GM12878 (cell line): ENCODE results near the gene SH2D7. TPM values are rescaled to one million over a fixed set of nuclear protein-coding genes. Genes with fewer than 3 reads are reported as not detected.

Source experiments
- ATAC-seq: fragments of 200-7000 bp; cut with Tn5 transposase; 3 replicates; pipeline ENCODE4 v1.9.1; 2020; ENCODE audit warnings: mild to moderate bottlenecking, moderate library complexity
- BruUV-seq: library from RNA; stranded (reverse); fragments of 400-500 nt; replicated peaks from 2 replicates; lab custom pipeline; 2021; lab: Mats Ljungman, UMichigan
- CTCF ChIA-PET: fragments of 300-600 bp; sonication (Branson Sonifier 250); formaldehyde crosslinking; extraction: SDS; loops from one replicate; lab custom pipeline; 2021; ENCODE audit warnings: inconsistent platforms; lab: Yijun Ruan, JAX
- POLR2A ChIA-PET: fragments of 350-600 bp; formaldehyde crosslinking; extraction: SDS; loops from one replicate; lab custom pipeline; 2021; ENCODE audit warnings: inconsistent platforms; lab: Charles Lee
- RAD21 ChIA-PET: fragments of 300-600 bp; sonication (Branson Sonifier 250); formaldehyde crosslinking; loops from one replicate; lab custom pipeline; 2023; ENCODE audit warnings: antibody characterized with exemption; ENCODE audit not compliant: unreplicated experiment; lab: Charles Lee
- SMC1A ChIA-PET: fragments of 300-600 bp; sonication (Branson Sonifier 250); formaldehyde crosslinking; loops from one replicate; lab custom pipeline; 2023; ENCODE audit not compliant: unreplicated experiment, uncharacterized antibody; lab: Charles Lee
- DNase-seq: peaks from one replicate; pipeline ENCODE4 v3.0.0-alpha.2; 2011; ENCODE audit warnings: low read depth, low spot score
- FAIRE-seq: peaks from 3 replicates; lab custom pipeline; 2011; peaks lifted over from hg19 to GRCh38; lab: Jason Lieb, UNC
- H2AFZ ChIP-seq: 2 replicates; pipeline ENCODE4 v1.6.0; 2011; ENCODE audit warnings: low read depth, low read length, control low read depth; ENCODE audit not compliant: control insufficient read depth
- H3K27ac ChIP-seq: 2 replicates; pipeline ENCODE4 v1.5.1; 2011; ENCODE audit warnings: control low read depth; ENCODE audit not compliant: control insufficient read depth, insufficient read depth
- H3K27me3 ChIP-seq, 2 experiments: replicated peaks in 1 of 2; 2 replicates each; pipeline versions ENCODE4 v1.6.0 to v1.6.1; 2011; ENCODE audit warnings: low read length in 1 of 2; ENCODE audit not compliant: control insufficient read depth in 2 of 2, insufficient read depth in 2 of 2
- H3K36me3 ChIP-seq, 2 experiments: 2 replicates each; pipeline ENCODE4 v1.5.1; 2011; ENCODE audit warnings: low read length in 1 of 2; ENCODE audit not compliant: control insufficient read depth in 2 of 2, insufficient read depth in 2 of 2
- H3K4me1 ChIP-seq: 2 replicates; pipeline ENCODE4 v1.6.1; 2011; ENCODE audit warnings: mild to moderate bottlenecking, low read length, moderate library complexity, mixed read lengths; ENCODE audit not compliant: control insufficient read depth, insufficient read depth
- H3K4me2 ChIP-seq: 2 replicates; pipeline ENCODE4 v1.6.0; 2011; ENCODE audit warnings: control low read depth; ENCODE audit not compliant: control insufficient read depth, insufficient read depth
- H3K4me3 ChIP-seq: fragments of 200-600 bp; sonication (generic); 2 replicates; pipeline ENCODE4 v1.5.1; 2016
- H3K79me2 ChIP-seq: 2 replicates; pipeline ENCODE4 v1.6.0; 2011; ENCODE audit warnings: low read length; ENCODE audit not compliant: control insufficient read depth, insufficient read depth
- H3K9ac ChIP-seq: 2 replicates; pipeline ENCODE4 v1.8.0; 2011; ENCODE audit warnings: low read length, control low read depth, mixed read lengths; ENCODE audit not compliant: control insufficient read depth, insufficient read depth
- H3K9me3 ChIP-seq: replicated peaks from 3 replicates; pipeline ENCODE4 v1.5.1; 2011; ENCODE audit warnings: mild to moderate bottlenecking, low read length; ENCODE audit not compliant: control insufficient read depth, insufficient read depth
- H4K20me1 ChIP-seq: 2 replicates; pipeline ENCODE4 v1.6.0; 2011; ENCODE audit not compliant: control insufficient read depth, insufficient read depth
- CEBPB ChIP-seq, 2 experiments: fragments of 150-350 bp in 1 of 2; IDR thresholded peaks; 2 replicates each; pipeline ENCODE4 v1.6.1; 2012 to 2014; ENCODE audit warnings: low read depth in 2 of 2, low read length in 2 of 2, borderline replicate concordance in 1 of 2, inconsistent platforms in 1 of 2
- EZH2 ChIP-seq: IDR thresholded peaks from 2 replicates; pipeline ENCODE4 v1.6.1; 2012; ENCODE audit warnings: low read depth, mild to moderate bottlenecking, control low read depth, inconsistent platforms, low read length, borderline replicate concordance; ENCODE audit not compliant: control insufficient read depth
- NBN ChIP-seq: fragments of 450-650 bp; IDR thresholded peaks from 2 replicates; pipeline ENCODE4 v1.6.1; 2016
- SP1 ChIP-seq: IDR thresholded peaks from one replicate; pipeline ENCODE4 v1.6.1; 2011; ENCODE audit warnings: low read depth, low read length
- ZNF384 ChIP-seq: IDR thresholded peaks from 2 replicates; pipeline ENCODE4 v1.6.1; 2012; ENCODE audit warnings: low read depth, mild to moderate bottlenecking, low read length, improper control_type of control experiment, borderline replicate concordance
- ZSCAN29 ChIP-seq: fragments of 450-650 bp; IDR thresholded peaks from 2 replicates; pipeline ENCODE4 v1.6.1; 2017; ENCODE audit warnings: mild to moderate bottlenecking, moderate library complexity
- WGBS: methylation state at CpG from one replicate; pipeline ENCODE4 v1.1.6; 2016; ENCODE audit warnings: low lambda C conversion rate; ENCODE audit not compliant: insufficient replicate concordance, insufficient coverage; ENCODE audit errors: missing lambda C conversion rate; 5-methylcytosine and 5-hydroxymethylcytosine counted together
- in situ Hi-C: fragments of 300-500 bp; cut with MboI; formaldehyde crosslinking; loops from 9 replicates; pipeline ENCODE4 v1.14.3; 2018; ENCODE audit warnings: mixed read lengths
- intact Hi-C: fragments of 100-400 bp; cut with micrococcal nuclease; formaldehyde crosslinking; loops from one replicate; pipeline ENCODE4 v1.14.2; 2022; ENCODE audit not compliant: unreplicated experiment
- polyA plus RNA-seq, 11 experiments: library from polyadenylated mRNA; depleted of rRNA in 4 of 11; unstranded in 6 of 11; stranded (reverse) in 5 of 11; fragments of >200 nt; fragmentation: Nextera tagmentation in 4 of 11; fragmentation: Illumina TruSeq in 1 of 11; extraction: Ambion mirVana in 4 of 11; extraction: Trizol in 1 of 11; gene quantifications; 1 replicate in 1 of 11; 2 replicates in 10 of 11; pipeline versions ENCODE4 v1.2.1 to v1.2.3, GENCODE V29; 2011 to 2016; ENCODE audit warnings: inconsistent platforms in 2 of 11, missing spikeins in 2 of 11, low read depth in 1 of 11
- total RNA-seq, 4 experiments: library from RNA; depleted of rRNA in 3 of 4; stranded (reverse); fragments of >200 nt in 3 of 4; fragmentation: Illumina TruSeq in 1 of 4; extraction: Trizol in 1 of 4; gene quantifications; 2 replicates each; pipeline versions ENCODE4 v1.2.1 to v1.2.3, GENCODE V29; 2013 to 2021
- TF ChIP-seq, protein P1 (sequence below): fragments of 450-650 bp; IDR thresholded peaks from 2 replicates; pipeline ENCODE4 v1.6.1; 2016; ENCODE audit warnings: mild to moderate bottlenecking
- TF ChIP-seq, protein P2 (sequence below), 3 experiments: IDR thresholded peaks in 2 of 3; conservative IDR thresholded peaks in 1 of 3; 2 replicates each; pipeline ENCODE4 v1.5.1; 2011; ENCODE audit warnings: low read depth in 3 of 3, low read length in 3 of 3, mild to moderate bottlenecking in 3 of 3, control low read depth in 2 of 3, moderate library complexity in 2 of 3, inconsistent platforms in 1 of 3, mixed read lengths in 1 of 3; ENCODE audit not compliant: control insufficient read depth in 2 of 3, insufficient read depth in 1 of 3; ENCODE audit errors: extremely low read depth in 1 of 3

SH2D7 gene
- total and polyA plus RNA-seq, 10 of the 15 experiments (the other 5 are each of a cell fraction or from before 2014, with no cell fraction given): 0.04 to 0.06 TPM; not detected in 8

DNA sequence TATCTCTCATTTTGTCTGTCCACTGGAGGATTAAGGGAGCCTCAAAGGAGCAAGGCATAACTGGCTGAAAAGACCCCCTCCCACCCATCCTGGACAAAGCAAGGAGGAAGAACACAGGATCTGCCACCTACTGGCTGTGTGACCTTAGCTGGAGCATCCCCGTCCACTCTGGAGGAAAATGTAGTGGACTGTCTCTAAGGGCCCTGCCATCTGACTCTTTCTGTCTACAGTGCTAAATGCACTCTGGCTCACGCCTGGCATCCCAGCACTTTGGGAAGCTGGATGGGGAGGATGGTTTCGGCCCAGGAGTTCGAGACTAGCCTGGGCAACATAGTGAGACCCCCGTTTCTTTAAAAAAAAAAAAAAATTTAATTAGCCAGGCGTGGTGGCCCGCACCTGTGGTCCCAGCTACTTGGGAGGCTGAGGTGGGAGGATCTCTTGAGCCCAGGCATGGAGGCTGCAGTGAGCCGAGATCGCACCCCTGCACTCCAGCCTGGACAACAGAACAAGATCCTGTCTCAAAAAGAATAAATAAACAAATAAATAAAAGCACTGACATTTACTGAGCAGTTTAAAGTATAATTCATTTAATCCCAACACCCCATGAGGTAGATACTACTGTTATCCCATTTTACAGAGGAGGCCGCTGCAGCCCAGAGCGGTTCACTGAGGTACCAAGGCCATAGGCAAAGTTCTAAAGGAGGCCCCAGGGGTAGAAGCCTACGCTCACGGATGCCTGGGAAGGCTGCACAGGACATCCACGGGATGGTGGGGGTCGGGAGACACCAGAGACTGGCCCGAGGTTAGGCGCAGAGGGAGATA, 15.9 kb upstream of the SH2D7 start:
- H3K79me2 ChIP-seq: peaks cover 35% of the 10 kb centered on the region
- in situ Hi-C loops: no loop called here
- H3K9ac ChIP-seq: peak overlapping the region; percentile 74
- DNase-seq (no peak), ATAC-seq (peak; percentile 33), FAIRE-seq (no peak)
- ChIA-PET POLR2A (interaction anchor here (0.5 to 1.4 kb wide), 7 partner anchors 13 to 32 kb away, joined by 3 to 6 read pairs (median 3); no protein-coding TSS in a partner anchor), SMC1A (interaction anchor here (0.9 to 12.0 kb wide), 13 partner anchors 9 to 117 kb away, joined by 3 to 305 read pairs (median 3); no protein-coding TSS in a partner anchor), RAD21 (interaction anchor here (0.8 to 2.3 kb wide), 7 partner anchors 15 to 72 kb away, joined by 3 to 17 read pairs (median 6); no protein-coding TSS in a partner anchor), CTCF (interaction anchor here (0.7 to 13.4 kb wide), 13 partner anchors 9 to 110 kb away, joined by 3 to 191 read pairs (median 4); no protein-coding TSS in a partner anchor)
- H2AFZ ChIP-seq: peak overlapping the region; percentile 86
- intact Hi-C loops: no loop called here
- H3K4me2 ChIP-seq: peak overlapping the region; percentile 73
- H4K20me1 ChIP-seq: no peaks in the 10 kb centered on the region
- peak overlapping the region; percentile 99 for H3K4me3 ChIP-seq
- TF ChIP-seq ZSCAN29: no peak
- no peak for TF ChIP-seq ZNF384
- TF ChIP-seq NBN: 0 out of 2 replicates have a peak, but pooled peaks have one; percentile 43
- TF ChIP-seq, protein P1, sequence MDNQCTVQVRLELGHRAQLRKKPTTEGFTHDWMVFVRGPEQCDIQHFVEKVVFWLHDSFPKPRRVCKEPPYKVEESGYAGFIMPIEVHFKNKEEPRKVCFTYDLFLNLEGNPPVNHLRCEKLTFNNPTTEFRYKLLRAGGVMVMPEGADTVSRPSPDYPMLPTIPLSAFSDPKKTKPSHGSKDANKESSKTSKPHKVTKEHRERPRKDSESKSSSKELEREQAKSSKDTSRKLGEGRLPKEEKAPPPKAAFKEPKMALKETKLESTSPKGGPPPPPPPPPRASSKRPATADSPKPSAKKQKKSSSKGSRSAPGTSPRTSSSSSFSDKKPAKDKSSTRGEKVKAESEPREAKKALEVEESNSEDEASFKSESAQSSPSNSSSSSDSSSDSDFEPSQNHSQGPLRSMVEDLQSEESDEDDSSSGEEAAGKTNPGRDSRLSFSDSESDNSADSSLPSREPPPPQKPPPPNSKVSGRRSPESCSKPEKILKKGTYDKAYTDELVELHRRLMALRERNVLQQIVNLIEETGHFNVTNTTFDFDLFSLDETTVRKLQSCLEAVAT: peak; percentile 97
- TF ChIP-seq CEBPB (IDR thresholded peaks at IDR 0.05; ENCODE audit: borderline replicate concordance in 1 of 2, low read depth in 2 of 2, low read length in 2 of 2): no peak
- TF ChIP-seq SP1: no peak
- TF ChIP-seq EZH2: no peak
- TF ChIP-seq, protein P2, sequence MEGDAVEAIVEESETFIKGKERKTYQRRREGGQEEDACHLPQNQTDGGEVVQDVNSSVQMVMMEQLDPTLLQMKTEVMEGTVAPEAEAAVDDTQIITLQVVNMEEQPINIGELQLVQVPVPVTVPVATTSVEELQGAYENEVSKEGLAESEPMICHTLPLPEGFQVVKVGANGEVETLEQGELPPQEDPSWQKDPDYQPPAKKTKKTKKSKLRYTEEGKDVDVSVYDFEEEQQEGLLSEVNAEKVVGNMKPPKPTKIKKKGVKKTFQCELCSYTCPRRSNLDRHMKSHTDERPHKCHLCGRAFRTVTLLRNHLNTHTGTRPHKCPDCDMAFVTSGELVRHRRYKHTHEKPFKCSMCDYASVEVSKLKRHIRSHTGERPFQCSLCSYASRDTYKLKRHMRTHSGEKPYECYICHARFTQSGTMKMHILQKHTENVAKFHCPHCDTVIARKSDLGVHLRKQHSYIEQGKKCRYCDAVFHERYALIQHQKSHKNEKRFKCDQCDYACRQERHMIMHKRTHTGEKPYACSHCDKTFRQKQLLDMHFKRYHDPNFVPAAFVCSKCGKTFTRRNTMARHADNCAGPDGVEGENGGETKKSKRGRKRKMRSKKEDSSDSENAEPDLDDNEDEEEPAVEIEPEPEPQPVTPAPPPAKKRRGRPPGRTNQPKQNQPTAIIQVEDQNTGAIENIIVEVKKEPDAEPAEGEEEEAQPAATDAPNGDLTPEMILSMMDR (IDR thresholded peaks at IDR 0.05 in 2 of 3, conservative IDR thresholded peaks at IDR 0.05 in 1 of 3; ENCODE audit: control insufficient read depth in 2 of 3, extremely low read depth in 1 of 3, insufficient read depth in 1 of 3, low read depth in 3 of 3, low read length in 3 of 3): peak in 2 of 3 experiments; percentile 10 to 28; a peak in 2 of 6 replicates
- no TSS peak for BruUV-seq
- 0 out of 4 replicates have a peak, but pooled peaks cover 0 to under 1% of the 10 kb centered on the region in 2 experiments for H3K36me3 ChIP-seq
- no peaks in the 10 kb centered on the region for H3K27me3 ChIP-seq
- H3K9me3 ChIP-seq: no peaks in the 10 kb centered on the region
- WGBS: 59% methylated on average over 17 of the region's 17 CpGs
- peak overlapping the region; percentile 62 for H3K27ac ChIP-seq
- H3K4me1 ChIP-seq: peaks cover 10% of the 10 kb centered on the region
